Muscle of leg (tissue), 11 donors: ENCODE measurements around the gene LYRM4. TPM values are rescaled to one million over a fixed set of nuclear protein-coding genes. Genes with fewer than 3 reads are reported as not detected.
"Not testable (repeated sequence)": the region's sequence is repeated elsewhere in the genome, so short reads cannot be mapped to it uniquely, and the experiment has no call there.

ENCODE experiments used
- DNase-seq: peaks from one replicate; pipeline ENCODE4 v3.0.0; 2013
- H3K27ac ChIP-seq: one replicate; pipeline ENCODE4 v1.5.1; 2013; ENCODE audit warnings: mild to moderate bottlenecking, low read length, control low read depth
- H3K27me3 ChIP-seq: one replicate; pipeline ENCODE4 v1.6.1; 2013; ENCODE audit warnings: low read length; ENCODE audit not compliant: control insufficient read depth, insufficient read depth
- H3K36me3 ChIP-seq: one replicate; pipeline ENCODE4 v1.6.1; 2013; ENCODE audit warnings: low read length; ENCODE audit not compliant: control insufficient read depth, insufficient read depth
- H3K4me1 ChIP-seq: one replicate; pipeline ENCODE4 v1.6.1; 2013; ENCODE audit warnings: low read length; ENCODE audit not compliant: control insufficient read depth, insufficient read depth
- H3K4me3 ChIP-seq: one replicate; pipeline ENCODE4 v1.5.1; 2013; ENCODE audit warnings: low read length, control low read depth
- H3K9me3 ChIP-seq: replicated peaks from 2 replicates; pipeline ENCODE4 v1.6.1; 2013; ENCODE audit warnings: low read depth, low read length; ENCODE audit not compliant: control insufficient read depth
- WGBS: methylation state at CpG from one replicate; pipeline ENCODE4 v1.1.5; 2013; ENCODE audit warnings: missing lambda C conversion rate; ENCODE audit not compliant: insufficient coverage; 5-methylcytosine and 5-hydroxymethylcytosine counted together
- polyA plus RNA-seq, 8 donors: library from polyadenylated mRNA; unstranded; fragments of 120-200 nt; gene quantifications; one replicate each; pipeline versions ENCODE4 v1.2.1 to v1.2.3, GENCODE V29; 2013; ENCODE audit warnings: inconsistent platforms in 1 of 8, low replicate concordance in 1 of 8; ENCODE audit not compliant: insufficient read length in 8 of 8, insufficient read depth in 1 of 8
- total RNA-seq: library from RNA; stranded (reverse); fragments of 120-200 nt; gene quantifications from one replicate; pipeline ENCODE4 v1.2.4, GENCODE V29; 2013

Gene LYRM4
- total and polyA plus RNA-seq, 9 donors = 21.8 to 36.6 (median 29.4) TPM

GRCh38 chr6:5063617-5064016, 197.1 kb downstream of the LYRM4 start:
- 79% methylated on average over 7 of the region's 8 CpGs for WGBS

GRCh38 chr6:5061152-5061551, 199.6 kb downstream of the LYRM4 start:
- Histone ChIP-seq H3K4me1 (no peaks in the 10 kb centered on the region), H3K36me3 (no peaks in the 10 kb centered on the region), H3K27me3 (no peaks in the 10 kb centered on the region), H3K9me3 (no peaks in the 10 kb centered on the region), H3K4me3 (no peak overlapping the region), H3K27ac (no peak overlapping the region)
- WGBS = 40% methylated on average over 1 of the region's 3 CpGs
- no peak for DNase-seq

More at GRCh38 chr6:5063617-5064016, 197.1 kb downstream of the LYRM4 start:
- H3K4me1 ChIP-seq = no peaks in the 10 kb centered on the region
- H3K27me3 ChIP-seq = no peaks in the 10 kb centered on the region
- peaks cover 5% of the 10 kb centered on the region for H3K9me3 ChIP-seq
- DNase-seq = no peak
- no peak overlapping the region for H3K27ac ChIP-seq
- no peak overlapping the region for H3K4me3 ChIP-seq
- H3K36me3 ChIP-seq = no peaks in the 10 kb centered on the region

GRCh38 chr6:5060439-5060838, 200.3 kb downstream of the LYRM4 start:
- 90% methylated on average over 6 of the region's 9 CpGs for WGBS
- H3K27me3 ChIP-seq, DNase-seq, H3K27ac ChIP-seq, H3K4me3 ChIP-seq, H3K4me1 ChIP-seq, H3K9me3 ChIP-seq, H3K36me3 ChIP-seq: not testable (repeated sequence)

- WGBS = 69% methylated on average over 6 of the region's 11 CpGs
These were observed 201.5 kb downstream of the LYRM4 start for GRCh38 chr6:5059036-5059896.

More at GRCh38 chr6:5059036-5059896, 201.5 kb downstream of the LYRM4 start:
- Histone ChIP-seq H3K4me1 (peaks cover 3% of the 10 kb centered on the region), H3K4me3 (no peak overlapping the region), H3K27ac (no peak overlapping the region), H3K9me3 (no peaks in the 10 kb centered on the region), H3K36me3 (no peaks in the 10 kb centered on the region), H3K27me3 (no peaks in the 10 kb centered on the region)
- no peak for DNase-seq

Other genes with a start within 250 kb of the LYRM4 start
- 2.6 TPM for gene PPP1R3G, start 175.6 kb downstream of the LYRM4 start, total RNA-seq
- 1 to 10 TPM; 1.4 to 2.9 (median 2.5) TPM for gene PPP1R3G, start 175.6 kb downstream of the LYRM4 start, polyA plus RNA-seq
- 16.9 TPM for gene FARS2, start 563 bp upstream of the LYRM4 start, total RNA-seq
- gene FARS2, start 563 bp upstream of the LYRM4 start, polyA plus RNA-seq = 10 to 100 TPM in 7 of 8 donors, 1 to 10 TPM in 1; 9.7 to 16.5 (median 12.2) TPM